GM12891 (cell line): ENCODE data around the gene WDTC1.
"Not testable (repeated sequence)": the region's sequence is repeated elsewhere in the genome, so short reads cannot be mapped to it uniquely, and the experiment has no call there.

Experiments
- POLR2A ChIP-seq: IDR thresholded peaks from 2 replicates; pipeline ENCODE4 v1.6.1; 2011; ENCODE audit warnings: low read depth, low read length, control low read depth
- POLR2AphosphoS5 ChIP-seq: IDR thresholded peaks from 2 replicates; pipeline ENCODE4 v1.6.1; 2011; ENCODE audit warnings: low read depth, low read length, control low read depth

GRCh38 chr1:27243665-27244064 is 9.2 kb downstream of the WDTC1 start:
- TF ChIP-seq POLR2A, POLR2AphosphoS5: not testable (repeated sequence)
